ENCODE results near the gene ESF1.
"Not testable (repeated sequence)": the region's sequence is repeated elsewhere in the genome, so short reads cannot be mapped to it uniquely, and the experiment has no call there.

Gene ESF1

DNA sequence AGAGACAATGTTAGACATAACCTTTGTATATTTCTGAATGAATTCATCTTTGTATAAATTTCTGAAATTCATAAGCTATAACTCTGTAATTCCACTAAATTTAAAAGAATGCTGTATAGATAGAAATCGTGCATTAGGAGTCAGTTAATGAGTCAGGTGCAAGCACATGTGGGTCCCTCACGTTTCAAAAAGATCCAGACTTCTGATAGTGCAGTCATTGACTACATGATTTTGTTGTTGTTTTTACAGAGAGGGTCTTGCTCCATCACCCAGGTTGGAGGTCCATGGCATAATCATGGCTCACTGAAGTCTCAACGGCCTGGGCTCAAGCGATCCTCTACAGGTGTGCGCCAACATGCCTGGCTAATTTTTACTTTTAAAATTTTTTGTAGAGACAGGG is 14.6 kb downstream of the ESF1 start:
- no peaks in the 10 kb centered on the region for H3K27me3 Mint-ChIP-seq
- peaks cover 41% of the 10 kb centered on the region for H3K36me3 Mint-ChIP-seq
- H3K9me3 Mint-ChIP-seq = peaks cover 17% of the 10 kb centered on the region
- no peak overlapping the region for H3K4me3 Mint-ChIP-seq
- H3K27ac Mint-ChIP-seq = no peak overlapping the region
- H3K4me1 Mint-ChIP-seq = peaks cover 24% of the 10 kb centered on the region

DNA sequence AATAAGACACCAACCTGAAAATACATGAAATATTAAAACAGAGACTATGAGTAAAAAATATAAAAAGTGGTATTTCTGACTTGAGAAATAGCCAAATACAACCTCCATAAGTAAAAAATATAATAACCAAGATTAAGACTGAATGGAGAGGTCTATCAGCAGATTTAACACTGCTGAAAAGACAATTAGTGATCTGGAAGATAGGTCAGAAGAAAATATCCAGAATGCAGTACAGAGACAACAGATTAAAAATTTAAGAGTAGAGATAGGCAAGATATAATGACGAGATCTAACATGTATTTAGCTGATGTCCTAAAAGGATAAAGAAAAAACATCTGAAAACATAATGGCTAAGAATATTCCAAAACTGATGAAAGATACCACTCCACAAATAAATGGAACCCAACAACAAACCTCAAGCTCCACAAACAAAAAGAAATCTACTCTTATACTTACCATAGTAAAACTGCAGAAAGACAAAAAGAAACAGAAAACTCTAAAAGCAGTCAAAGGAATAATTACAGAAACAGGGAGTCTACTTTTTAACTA is 18.8 kb downstream of the ESF1 start:
- Mint-ChIP-seq H3K4me3 (no peak overlapping the region), H3K9me3 (peaks cover 17% of the 10 kb centered on the region), H3K36me3 (peaks cover 35% of the 10 kb centered on the region)

DNA sequence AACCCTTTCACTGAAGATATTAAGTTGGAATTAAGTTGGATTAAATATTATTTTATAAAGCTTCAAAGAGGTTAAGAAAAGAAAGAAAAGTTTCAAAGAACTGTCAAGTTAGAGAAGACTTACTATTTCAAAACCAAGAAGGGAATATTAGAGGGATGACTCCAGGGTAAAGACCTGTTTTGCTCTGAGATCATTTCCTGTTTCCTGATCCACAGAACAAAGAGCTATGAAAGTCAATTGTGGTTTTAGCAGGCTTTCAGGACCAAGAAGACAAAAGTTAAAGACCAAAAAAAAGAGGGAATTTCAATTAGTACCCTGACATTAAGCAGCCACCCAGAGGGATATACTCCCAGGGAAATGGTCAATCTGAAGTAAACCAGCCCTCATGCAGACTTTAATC is 19.4 kb downstream of the ESF1 start:
- H3K27me3 Mint-ChIP-seq = no peaks in the 10 kb centered on the region
- peaks cover 17% of the 10 kb centered on the region for H3K9me3 Mint-ChIP-seq
- no peak overlapping the region for H3K4me3 Mint-ChIP-seq
- H3K4me1 Mint-ChIP-seq = peaks cover 13% of the 10 kb centered on the region
- no peak overlapping the region for H3K27ac Mint-ChIP-seq
- peaks cover 35% of the 10 kb centered on the region for H3K36me3 Mint-ChIP-seq

More for the DNA sequence above, 18.8 kb downstream of the ESF1 start:
- Mint-ChIP-seq H3K27ac (no peak overlapping the region), H3K4me1 (peaks cover 13% of the 10 kb centered on the region), H3K27me3 (no peaks in the 10 kb centered on the region)

DNA sequence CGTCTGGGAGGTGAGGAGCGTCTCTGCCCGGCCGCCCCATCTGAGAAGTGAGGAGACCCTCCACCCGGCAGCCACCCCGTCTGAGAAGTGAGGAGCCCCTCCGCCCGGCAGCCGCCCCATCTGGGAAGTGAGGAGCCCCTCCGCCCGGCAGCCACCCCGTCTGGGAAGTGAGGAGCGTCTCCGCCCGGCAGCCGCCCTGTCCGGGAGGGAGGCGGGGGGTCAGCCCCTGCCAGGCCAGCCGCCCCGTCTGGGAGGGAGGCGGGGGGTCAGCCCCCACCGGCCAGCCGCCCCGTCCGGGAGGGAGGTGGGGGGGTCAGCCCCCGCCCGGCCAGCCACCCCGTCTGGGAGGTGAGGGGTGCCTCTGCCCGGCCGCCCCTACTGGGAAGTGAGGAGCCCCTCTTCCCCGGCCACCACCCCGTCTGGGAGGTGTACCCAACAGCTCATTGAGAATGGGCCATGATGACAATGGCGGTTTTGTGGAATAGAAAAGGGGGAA is 24.2 kb downstream of the ESF1 start:
- not testable (repeated sequence) for H3K27ac Mint-ChIP-seq, H3K4me1 Mint-ChIP-seq, H3K27me3 Mint-ChIP-seq, H3K4me3 Mint-ChIP-seq, H3K9me3 Mint-ChIP-seq
- H3K36me3 Mint-ChIP-seq = peaks cover 19% of the 10 kb centered on the region

DNA sequence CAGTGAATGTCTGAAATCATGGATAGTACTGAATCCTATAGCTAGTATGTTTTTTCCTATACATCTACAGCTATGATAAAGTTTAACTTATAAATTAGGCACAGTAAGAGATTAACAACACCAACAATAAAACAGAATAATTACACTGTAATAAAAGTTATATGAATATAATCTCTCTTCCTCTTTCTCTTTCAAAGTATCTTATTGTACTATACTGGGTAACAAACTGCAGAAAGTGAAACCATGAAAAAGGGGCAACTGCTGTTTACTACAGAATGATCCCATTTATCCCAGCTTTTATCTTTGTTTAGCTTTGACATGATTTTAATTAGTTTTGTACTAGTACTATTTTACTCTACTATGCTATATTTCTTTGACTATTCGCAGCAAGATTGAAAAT is 25.8 kb downstream of the ESF1 start:
- Mint-ChIP-seq H3K27ac (no peak overlapping the region), H3K9me3 (no peaks in the 10 kb centered on the region), H3K27me3 (no peaks in the 10 kb centered on the region), H3K4me3 (no peak overlapping the region), H3K4me1 (no peaks in the 10 kb centered on the region), H3K36me3 (peaks cover 12% of the 10 kb centered on the region)

DNA sequence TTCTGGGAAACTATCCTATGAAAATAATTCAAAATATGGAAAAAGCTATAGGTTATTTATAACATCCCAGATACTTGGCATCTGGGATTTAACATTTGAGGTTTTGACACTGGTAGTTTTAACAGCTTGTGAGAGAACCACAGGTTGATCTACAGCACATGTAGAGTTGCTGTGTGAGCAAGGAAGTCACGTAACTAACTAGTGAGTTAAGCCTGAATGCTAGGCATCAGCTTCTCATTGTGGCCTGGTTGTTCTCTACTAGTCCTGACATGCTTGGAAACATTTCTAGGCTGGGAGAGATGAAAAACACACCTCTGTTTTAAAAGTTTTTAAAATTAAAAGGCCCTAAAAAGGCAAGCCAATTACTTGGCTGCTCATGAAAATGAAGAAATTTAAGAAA is 28.2 kb downstream of the ESF1 start:
- no peaks in the 10 kb centered on the region for H3K4me1 Mint-ChIP-seq
- H3K36me3 Mint-ChIP-seq = peaks cover 12% of the 10 kb centered on the region
- no peaks in the 10 kb centered on the region for H3K9me3 Mint-ChIP-seq
- H3K4me3 Mint-ChIP-seq = no peak overlapping the region
- no peak overlapping the region for H3K27ac Mint-ChIP-seq
- H3K27me3 Mint-ChIP-seq = no peaks in the 10 kb centered on the region

DNA sequence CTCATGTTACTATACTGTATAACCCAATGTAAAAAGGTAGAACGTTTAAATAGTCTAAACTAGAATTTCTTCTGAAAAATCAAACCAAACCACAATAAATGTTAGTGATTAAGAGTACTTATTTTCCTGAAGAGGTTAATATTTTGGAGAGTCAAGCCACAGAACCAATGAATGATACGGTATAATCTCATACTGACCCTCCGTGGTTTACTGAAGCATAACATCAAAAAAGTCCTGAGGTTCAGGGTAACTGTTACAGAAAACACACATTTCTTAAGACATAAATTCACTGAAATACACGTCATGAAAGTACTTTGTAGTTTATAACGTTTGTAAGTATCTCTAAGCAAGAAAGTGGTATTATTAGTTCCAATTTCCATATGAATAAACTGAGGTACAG is 28.9 kb downstream of the ESF1 start:
- H3K27ac Mint-ChIP-seq = no peak overlapping the region
- H3K36me3 Mint-ChIP-seq = peaks cover 17% of the 10 kb centered on the region
- H3K27me3 Mint-ChIP-seq = no peaks in the 10 kb centered on the region
- no peaks in the 10 kb centered on the region for H3K4me1 Mint-ChIP-seq
- no peak overlapping the region for H3K4me3 Mint-ChIP-seq
- no peaks in the 10 kb centered on the region for H3K9me3 Mint-ChIP-seq

DNA sequence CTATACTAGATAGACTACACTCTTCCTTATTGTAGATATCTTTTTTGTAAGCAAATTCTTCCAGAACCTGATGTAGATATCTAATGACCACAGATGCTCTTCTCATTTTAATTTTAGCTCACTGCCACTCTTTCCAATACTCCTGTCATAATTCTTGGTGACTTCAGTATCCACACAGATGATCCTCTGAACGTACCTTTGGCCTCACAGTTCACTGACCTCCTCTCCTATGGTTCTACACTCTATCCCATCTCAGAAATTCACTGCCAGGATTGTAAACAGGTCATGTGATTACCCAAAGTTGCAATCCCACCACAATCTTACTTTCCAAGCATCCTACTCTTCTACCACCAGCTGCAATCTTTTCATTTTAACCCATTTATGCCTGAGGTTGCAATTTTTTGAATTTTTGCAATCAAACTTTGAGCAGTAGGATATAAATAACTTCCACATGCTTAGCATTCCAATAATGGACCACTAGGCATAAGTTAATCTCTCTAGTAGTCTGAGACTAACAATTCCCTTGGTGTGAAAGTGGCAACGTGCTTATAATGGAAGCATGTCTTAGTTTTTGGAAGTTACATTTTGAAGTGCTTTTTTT is 31.2 kb downstream of the ESF1 start:
- H3K4me3 Mint-ChIP-seq = no peak overlapping the region
- H3K36me3 Mint-ChIP-seq = peaks cover 13% of the 10 kb centered on the region
- no peaks in the 10 kb centered on the region for H3K4me1 Mint-ChIP-seq
- no peak overlapping the region for H3K27ac Mint-ChIP-seq
- H3K27me3 Mint-ChIP-seq = no peaks in the 10 kb centered on the region
- H3K9me3 Mint-ChIP-seq = no peaks in the 10 kb centered on the region

DNA sequence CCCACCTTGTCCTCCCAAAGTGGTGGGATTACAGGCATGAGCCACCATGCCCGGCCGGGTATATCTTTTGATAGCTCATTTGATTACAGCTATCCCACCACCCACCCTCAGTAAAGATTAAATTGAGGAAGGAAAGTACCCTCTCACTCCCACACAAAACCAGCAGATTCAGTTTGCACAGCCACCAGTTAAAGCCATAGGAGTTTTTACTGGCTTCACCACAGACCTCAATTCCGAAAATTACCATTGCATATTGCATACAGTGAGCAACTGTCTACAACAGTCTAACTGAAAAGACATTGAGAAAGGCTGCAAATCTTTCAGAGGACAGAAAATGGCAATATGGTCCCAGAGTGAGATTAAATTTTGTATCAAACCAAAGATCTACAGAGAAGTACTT is 34.9 kb downstream of the ESF1 start:
- Mint-ChIP-seq H3K9me3 (no peaks in the 10 kb centered on the region), H3K4me3 (no peak overlapping the region), H3K36me3 (peaks cover 14% of the 10 kb centered on the region), H3K4me1 (peaks cover 1% of the 10 kb centered on the region), H3K27me3 (no peaks in the 10 kb centered on the region), H3K27ac (no peak overlapping the region)

DNA sequence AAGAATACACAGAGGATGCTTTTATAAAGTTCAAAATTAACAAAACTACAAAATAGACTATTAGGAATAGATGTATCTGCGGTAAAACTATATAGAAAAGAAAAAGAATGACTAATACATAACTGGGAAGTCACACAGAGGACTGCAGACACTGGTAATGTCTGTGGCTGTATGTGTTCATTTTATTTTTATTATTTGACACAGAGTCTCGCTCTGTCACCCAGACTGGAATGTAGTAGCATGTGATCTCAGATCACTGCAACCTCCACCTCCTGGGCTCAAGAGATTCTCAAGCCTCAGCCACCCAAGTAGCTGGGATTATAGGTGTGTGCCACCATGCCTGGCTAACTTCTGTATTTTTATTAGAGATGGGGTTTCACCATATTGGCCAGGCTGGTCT is 38.9 kb downstream of the ESF1 start:
- Mint-ChIP-seq H3K36me3 (peaks cover 34% of the 10 kb centered on the region), H3K9me3 (peaks cover 7% of the 10 kb centered on the region), H3K27ac (no peak overlapping the region), H3K4me1 (peaks cover 15% of the 10 kb centered on the region), H3K4me3 (no peak overlapping the region), H3K27me3 (no peaks in the 10 kb centered on the region)

DNA sequence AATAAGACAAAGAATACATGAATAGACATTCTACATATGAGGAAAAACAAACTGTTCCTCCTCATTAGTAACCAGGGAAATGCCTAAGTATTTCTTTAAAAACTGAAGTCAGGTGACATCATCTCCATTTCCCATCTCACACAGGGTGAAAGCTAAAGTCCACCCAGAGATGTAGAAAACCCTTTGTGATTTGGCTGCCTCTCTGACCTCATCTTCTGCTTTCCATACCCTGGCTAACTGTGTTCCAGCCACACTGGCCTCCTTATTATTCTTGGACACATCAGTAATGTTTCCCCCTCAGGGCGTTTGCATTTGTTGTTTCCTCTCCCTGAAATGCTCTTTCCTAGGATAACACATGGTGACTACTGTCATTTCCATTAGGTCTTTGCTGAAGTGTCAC is 40.4 kb downstream of the ESF1 start:
- peaks cover 12% of the 10 kb centered on the region for H3K9me3 Mint-ChIP-seq
- H3K36me3 Mint-ChIP-seq = peaks cover 41% of the 10 kb centered on the region
- H3K4me1 Mint-ChIP-seq = peaks cover 25% of the 10 kb centered on the region
- no peak overlapping the region for H3K27ac Mint-ChIP-seq
- H3K27me3 Mint-ChIP-seq = no peaks in the 10 kb centered on the region
- no peak overlapping the region for H3K4me3 Mint-ChIP-seq

DNA sequence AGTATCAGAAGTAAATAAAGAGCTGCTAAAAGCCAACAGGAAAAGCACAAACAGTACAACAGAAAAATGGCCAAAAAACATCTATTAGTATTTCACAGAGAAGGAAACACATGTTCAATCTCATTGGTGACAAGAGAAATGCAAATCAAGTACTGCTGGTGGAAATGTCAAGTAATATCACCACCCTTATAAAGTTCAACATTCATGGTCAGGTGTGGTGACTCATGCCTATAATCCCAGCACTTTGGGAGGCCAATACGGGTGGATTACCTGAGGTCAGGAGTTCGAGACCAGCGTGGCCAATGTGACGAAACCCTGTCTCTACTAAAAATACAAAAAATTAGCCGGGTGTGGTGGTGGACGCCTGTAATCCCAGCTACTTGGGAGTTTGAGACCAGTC is 42.8 kb downstream of the ESF1 start:
- peaks cover 49% of the 10 kb centered on the region for H3K36me3 Mint-ChIP-seq

DNA sequence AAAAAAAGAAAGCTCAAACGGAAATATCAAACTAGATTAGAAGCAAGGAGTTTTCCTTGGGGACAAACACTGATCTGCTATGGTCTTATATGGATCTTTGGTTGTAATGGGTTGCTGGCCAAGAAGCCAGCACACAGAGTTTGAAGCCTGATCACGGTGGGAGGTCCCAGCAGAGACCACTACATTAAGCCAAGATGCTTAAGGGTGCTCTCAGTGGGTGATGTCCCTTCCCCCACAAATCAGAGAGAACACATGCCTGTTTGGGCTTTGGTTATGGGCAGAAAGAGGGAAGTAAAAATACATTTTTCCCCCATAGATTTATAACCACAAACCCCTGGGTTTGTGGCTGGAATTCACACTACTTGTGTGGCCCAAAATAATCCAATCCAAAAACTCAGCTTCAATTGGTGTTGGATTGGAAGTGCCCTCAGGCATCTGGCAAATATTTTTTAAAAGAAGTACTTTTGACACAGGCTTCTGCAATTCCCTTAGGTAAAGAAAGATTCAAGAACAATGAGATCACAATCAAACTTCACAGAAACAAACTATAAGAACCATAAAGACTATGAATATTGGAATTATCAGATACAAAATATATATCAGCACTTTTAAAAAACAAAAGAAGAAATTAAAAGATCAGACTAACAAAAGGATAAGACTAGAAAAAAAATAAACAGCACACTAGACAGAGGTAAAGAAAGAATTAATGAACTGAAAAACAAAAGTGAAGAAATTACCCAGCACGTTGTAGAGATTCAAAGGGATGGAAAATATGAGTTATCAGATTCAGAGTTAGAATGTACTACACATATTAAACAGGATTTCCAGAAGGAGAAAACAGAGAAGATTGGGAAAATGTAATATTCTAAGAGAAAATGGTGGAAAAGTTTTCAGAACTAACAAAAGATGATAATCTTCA is 44.7 kb downstream of the ESF1 start:
- no peaks in the 10 kb centered on the region for H3K27me3 Mint-ChIP-seq
- peaks cover 12% of the 10 kb centered on the region for H3K9me3 Mint-ChIP-seq
- no peak overlapping the region for H3K27ac Mint-ChIP-seq
- H3K36me3 Mint-ChIP-seq = peaks cover 45% of the 10 kb centered on the region
- no peak overlapping the region for H3K4me3 Mint-ChIP-seq
- peaks cover 29% of the 10 kb centered on the region for H3K4me1 Mint-ChIP-seq

More for the DNA sequence above, 42.8 kb downstream of the ESF1 start:
- peaks cover 12% of the 10 kb centered on the region for H3K9me3 Mint-ChIP-seq
- no peak overlapping the region for H3K27ac Mint-ChIP-seq
- no peaks in the 10 kb centered on the region for H3K27me3 Mint-ChIP-seq
- H3K4me1 Mint-ChIP-seq = peaks cover 29% of the 10 kb centered on the region
- no peak overlapping the region for H3K4me3 Mint-ChIP-seq

DNA sequence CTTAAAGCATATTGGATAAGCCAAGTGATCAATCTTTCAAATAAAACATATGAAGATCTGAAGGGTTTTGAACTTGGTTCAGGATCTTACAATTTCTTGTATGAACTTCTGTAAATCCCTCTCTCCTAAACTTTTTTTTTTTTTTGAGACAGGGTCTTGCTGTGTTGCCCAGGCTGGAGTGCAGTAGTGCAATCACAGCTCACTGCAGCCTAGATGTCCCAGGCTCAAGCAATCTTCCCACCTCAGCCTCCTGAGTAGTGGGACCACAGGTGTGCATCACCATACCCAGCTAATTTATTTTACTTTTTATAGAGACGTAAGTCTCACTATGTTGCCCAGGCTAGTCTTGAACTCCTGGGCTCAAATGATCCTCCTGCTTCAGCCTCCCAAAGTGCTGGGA is 46.5 kb downstream of the ESF1 start:
- peaks cover 45% of the 10 kb centered on the region for H3K36me3 Mint-ChIP-seq
- H3K27ac Mint-ChIP-seq, H3K27me3 Mint-ChIP-seq, H3K4me3 Mint-ChIP-seq: not testable (repeated sequence)
- H3K4me1 Mint-ChIP-seq = peaks cover 24% of the 10 kb centered on the region
- peaks cover 12% of the 10 kb centered on the region for H3K9me3 Mint-ChIP-seq

DNA sequence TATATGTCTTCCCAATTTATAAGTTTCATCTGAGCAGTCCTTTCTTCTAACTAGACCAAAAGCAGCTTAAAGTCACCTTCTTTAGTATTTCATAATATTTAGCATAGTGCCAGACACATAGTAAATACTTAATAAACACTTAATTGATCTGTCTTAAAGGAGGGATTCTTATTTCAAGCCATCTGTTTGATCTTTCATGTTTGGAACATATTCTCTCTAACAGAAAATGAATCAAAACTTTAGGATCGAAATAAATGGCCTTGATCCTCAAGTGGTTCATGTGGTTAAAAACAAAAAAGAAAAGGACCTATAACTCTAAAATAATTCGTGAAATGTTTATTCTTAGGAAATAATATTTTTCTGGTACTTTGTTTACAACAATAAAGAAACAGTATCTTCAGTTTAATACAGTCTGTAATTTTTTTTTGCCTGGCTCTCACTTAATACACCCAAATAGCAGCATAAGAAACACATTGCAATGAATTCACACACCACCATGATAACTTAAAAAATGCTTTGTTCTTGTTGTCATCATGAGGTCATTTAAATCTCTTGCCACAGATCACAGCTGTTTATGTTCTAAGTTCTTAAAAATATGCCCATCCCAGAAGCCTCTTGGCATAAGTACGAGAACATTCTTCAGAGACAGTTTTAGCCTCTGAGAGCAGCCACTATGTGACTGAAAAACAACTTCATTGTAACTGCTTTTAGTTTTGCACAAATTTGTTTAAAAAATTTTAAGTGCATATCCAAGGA is 48.1 kb downstream of the ESF1 start:
- peaks cover 12% of the 10 kb centered on the region for H3K9me3 Mint-ChIP-seq
- peaks cover 43% of the 10 kb centered on the region for H3K36me3 Mint-ChIP-seq
- no peaks in the 10 kb centered on the region for H3K27me3 Mint-ChIP-seq
- H3K27ac Mint-ChIP-seq = no peak overlapping the region
- H3K4me1 Mint-ChIP-seq = peaks cover 22% of the 10 kb centered on the region
- H3K4me3 Mint-ChIP-seq = no peak overlapping the region
